CD4-positive, alpha-beta T cell treated with Interleukin-6 for 4 hours (primary cell): ENCODE data around the gene MYOM1.

Source experiments
- DNase-seq: peaks from one replicate; pipeline ENCODE4 v3.0.0-alpha.2; 2020; ENCODE audit warnings: mixed read lengths

The MYOM1 gene

GRCh38 chr18:3219631-3220335 lies at the start of gene MYOM1:
Gene MYOM1, minus strand, starts transcription at chr18:3219968. Its CDS starts 4,745 bp downstream, at chr18:3215223.
- no peak for DNase-seq

- DNase-seq = no peak
Observed at GRCh38 chr18:3269241-3269913, 49.6 kb upstream of the MYOM1 start.

GRCh38 chr18:3268306-3268705 lies 48.5 kb upstream of the MYOM1 start:
- DNase-seq = no peak

GRCh38 chr18:3266062-3266608 lies 46.4 kb upstream of the MYOM1 start:
- DNase-seq = no peak

GRCh38 chr18:3265564-3266033 lies 45.8 kb upstream of the MYOM1 start:
- DNase-seq = no peak

- DNase-seq = peak; percentile 26
Observed at GRCh38 chr18:3264362-3264761, 44.6 kb upstream of the MYOM1 start.

GRCh38 chr18:3263132-3263700 lies 43.4 kb upstream of the MYOM1 start:
- no peak for DNase-seq

- peak; percentile 33 for DNase-seq
Observed at GRCh38 chr18:3262234-3263131, 42.7 kb upstream of the MYOM1 start.

- DNase-seq = peak; percentile 86
Observed at GRCh38 chr18:3261373-3262233, 41.8 kb upstream of the MYOM1 start, which contains the start of gene MYL12B. Gene MYL12B, plus strand, starts transcription at chr18:3262133. Its CDS starts 10,766 bp downstream, at chr18:3272899.

GRCh38 chr18:3260995-3261372 lies 41.2 kb upstream of the MYOM1 start:
- no peak for DNase-seq

GRCh38 chr18:3257627-3258120 lies 37.9 kb upstream of the MYOM1 start:
- DNase-seq = no peak

GRCh38 chr18:3256693-3257626 lies 37.2 kb upstream of the MYOM1 start:
- DNase-seq = no peak

- DNase-seq = no peak
Observed at GRCh38 chr18:3255611-3256165, 35.9 kb upstream of the MYOM1 start.

- DNase-seq = no peak
Observed at GRCh38 chr18:3254725-3255124, 35.0 kb upstream of the MYOM1 start.

GRCh38 chr18:3252843-3253242 lies 33.1 kb upstream of the MYOM1 start:
- DNase-seq = no peak

GRCh38 chr18:3251963-3252277 lies 32.2 kb upstream of the MYOM1 start:
- DNase-seq = no peak

GRCh38 chr18:3251249-3251962 lies 31.6 kb upstream of the MYOM1 start:
- no peak for DNase-seq

- no peak for DNase-seq
Observed at GRCh38 chr18:3250237-3251107, 30.7 kb upstream of the MYOM1 start.
